Pancreas (tissue), 10 donors: ENCODE data around the gene AOPEP. TPM values are rescaled to one million over a fixed set of nuclear protein-coding genes. Genes with fewer than 3 reads are reported as not detected.
A peak's percentile ranks its signal among the peaks of the same experiment; 100 is the strongest.

ENCODE experiments used
- ATAC-seq, 4 donors: fragments of 200-7000 bp; cut with Tn5 transposase; one replicate each; pipeline versions ENCODE4 v1.8.0 to v1.9.1; 2020; ENCODE audit warnings: mild to moderate bottlenecking in 4 of 4, moderate library complexity in 4 of 4
- DNase-seq, 6 donors: peaks; one replicate each; pipeline ENCODE4 v3.0.0-alpha.2; 2020
- FAIRE-seq: peaks from 2 replicates; lab custom pipeline; 2012; peaks lifted over from hg19 to GRCh38; lab: Jason Lieb, UNC
- H3K27ac ChIP-seq, 4 donors: fragments of 200-600 bp; sonication (generic); 1 replicate in 3 of 4; 2 replicates in 1 of 4; pipeline versions ENCODE4 v1.5.0 to v1.8.0; 2020
- H3K27me3 ChIP-seq, 4 donors: fragments of 200-600 bp; one replicate each; pipeline ENCODE4 v1.8.0; 2021
- H3K36me3 ChIP-seq, 3 donors: fragments of 200-600 bp; sonication (generic) in 1 of 3; one replicate each; pipeline versions ENCODE4 v1.5.0 to v1.8.0; 2020 to 2021
- H3K4me1 ChIP-seq, 3 donors: fragments of 200-600 bp; one replicate each; pipeline ENCODE4 v1.8.0; 2021
- H3K4me3 ChIP-seq, 4 donors: fragments of 200-600 bp; sonication (generic) in 2 of 4; one replicate each; pipeline versions ENCODE4 v1.5.0 to v1.8.0; 2020 to 2021
- H3K9me3 ChIP-seq, 4 donors: fragments of 200-600 bp; one replicate each; pipeline ENCODE4 v1.8.0; 2021
- WGBS, 2 donors: extraction: QIAGEN DNeasy Blood & Tissue Kit; methylation state at CpG; one replicate each; pipeline ENCODE4 v1.1.7; 2013; 5-methylcytosine and 5-hydroxymethylcytosine counted together
- intact Hi-C, 3 donors: fragments of 100-400 bp; cut with DNase I; formaldehyde crosslinking; loops; one replicate each; pipeline versions ENCODE4 v1.11.1 to v1.14.2; 2022
- polyA plus RNA-seq, 2 donors: library from polyadenylated mRNA; stranded (reverse); fragments of 200-250 nt; gene quantifications; one replicate each; pipeline ENCODE4 v1.2.3, GENCODE V29; 2013
- total RNA-seq, 6 donors: library from RNA; stranded (reverse); fragmentation: NEBNext Ultra II Directional in 4 of 6; extraction: Animal tissue kit (Norgen Biotek cat#: 25700) in 4 of 6; gene quantifications; one replicate each; pipeline versions ENCODE4 v1.2.1 to v1.2.4, GENCODE V29; 2021 to 2023
- TF ChIP-seq, protein P1 (sequence below), 4 donors: fragments of 200-600 bp; sonication (generic) in 3 of 4; IDR thresholded peaks; one replicate each; pipeline versions ENCODE4 v1.5.0 to v1.8.0; 2021; ENCODE audit warnings: antibody characterized with exemption in 4 of 4
- donor health status: healthy with polysubstance abuse.
- donor health status: DM: no; HTN: no; CAD: no; lungs with moderate emphysema.
- donor health status: DM: no; HTN: no; CAD: no.
- donor health status: control.
- donor health status: control.
- donor health status: Bipolar disorder and iron deficiency.
- donor health status: DM: yes; HTN: yes; CAD: no.
- donor health status: DM: no; HTN: no; CAD: no.
- donor health status: DM: no; HTN: no; CAD: no.
- donor health status: DM: yes; HTN: yes; CAD: no.

The AOPEP gene
- total and polyA plus RNA-seq, 8 donors = 50.5 to 140 (median 76.7) TPM

DNA sequence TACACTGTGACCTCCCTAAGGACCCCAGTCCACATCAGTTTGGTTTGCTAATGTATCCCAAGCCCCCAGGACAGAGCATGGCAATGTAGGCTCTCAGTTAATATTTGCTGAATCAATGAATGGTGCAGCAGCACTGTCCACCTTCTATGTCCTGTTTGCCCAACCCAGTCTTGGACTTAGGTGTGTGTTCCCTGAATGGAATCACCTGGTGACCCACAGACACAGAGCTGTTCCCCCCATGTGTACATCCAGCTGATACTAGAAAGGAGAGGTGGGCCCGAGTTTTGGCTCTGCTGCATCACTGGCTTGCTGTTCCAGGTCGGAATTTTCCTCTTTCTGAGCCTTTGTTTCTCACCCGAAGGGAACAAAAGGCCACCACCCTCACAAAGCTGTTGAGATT, 180.2 kb downstream of the AOPEP start:
- TF ChIP-seq, protein P1, sequence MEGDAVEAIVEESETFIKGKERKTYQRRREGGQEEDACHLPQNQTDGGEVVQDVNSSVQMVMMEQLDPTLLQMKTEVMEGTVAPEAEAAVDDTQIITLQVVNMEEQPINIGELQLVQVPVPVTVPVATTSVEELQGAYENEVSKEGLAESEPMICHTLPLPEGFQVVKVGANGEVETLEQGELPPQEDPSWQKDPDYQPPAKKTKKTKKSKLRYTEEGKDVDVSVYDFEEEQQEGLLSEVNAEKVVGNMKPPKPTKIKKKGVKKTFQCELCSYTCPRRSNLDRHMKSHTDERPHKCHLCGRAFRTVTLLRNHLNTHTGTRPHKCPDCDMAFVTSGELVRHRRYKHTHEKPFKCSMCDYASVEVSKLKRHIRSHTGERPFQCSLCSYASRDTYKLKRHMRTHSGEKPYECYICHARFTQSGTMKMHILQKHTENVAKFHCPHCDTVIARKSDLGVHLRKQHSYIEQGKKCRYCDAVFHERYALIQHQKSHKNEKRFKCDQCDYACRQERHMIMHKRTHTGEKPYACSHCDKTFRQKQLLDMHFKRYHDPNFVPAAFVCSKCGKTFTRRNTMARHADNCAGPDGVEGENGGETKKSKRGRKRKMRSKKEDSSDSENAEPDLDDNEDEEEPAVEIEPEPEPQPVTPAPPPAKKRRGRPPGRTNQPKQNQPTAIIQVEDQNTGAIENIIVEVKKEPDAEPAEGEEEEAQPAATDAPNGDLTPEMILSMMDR (IDR thresholded peaks at IDR 0.05) = no peak
- Histone ChIP-seq H3K36me3 (no peaks in the 10 kb centered on the region), H3K4me1 (peaks cover 0 to 14% (median 7%) of the 10 kb centered on the region in 3 donors), H3K27me3 (no peaks in the 10 kb centered on the region), H3K9me3 (no peaks in the 10 kb centered on the region), H3K27ac (peak overlapping the region in 1 of 4 donors; percentile 75), H3K4me3 (no peak overlapping the region)
- intact Hi-C loops = no loop called here
- ATAC-seq (no peak), FAIRE-seq (no peak), DNase-seq (no peak)
- 78 to 89% methylated on average over 3 of the region's 3 CpGs for WGBS, 2 donors

DNA sequence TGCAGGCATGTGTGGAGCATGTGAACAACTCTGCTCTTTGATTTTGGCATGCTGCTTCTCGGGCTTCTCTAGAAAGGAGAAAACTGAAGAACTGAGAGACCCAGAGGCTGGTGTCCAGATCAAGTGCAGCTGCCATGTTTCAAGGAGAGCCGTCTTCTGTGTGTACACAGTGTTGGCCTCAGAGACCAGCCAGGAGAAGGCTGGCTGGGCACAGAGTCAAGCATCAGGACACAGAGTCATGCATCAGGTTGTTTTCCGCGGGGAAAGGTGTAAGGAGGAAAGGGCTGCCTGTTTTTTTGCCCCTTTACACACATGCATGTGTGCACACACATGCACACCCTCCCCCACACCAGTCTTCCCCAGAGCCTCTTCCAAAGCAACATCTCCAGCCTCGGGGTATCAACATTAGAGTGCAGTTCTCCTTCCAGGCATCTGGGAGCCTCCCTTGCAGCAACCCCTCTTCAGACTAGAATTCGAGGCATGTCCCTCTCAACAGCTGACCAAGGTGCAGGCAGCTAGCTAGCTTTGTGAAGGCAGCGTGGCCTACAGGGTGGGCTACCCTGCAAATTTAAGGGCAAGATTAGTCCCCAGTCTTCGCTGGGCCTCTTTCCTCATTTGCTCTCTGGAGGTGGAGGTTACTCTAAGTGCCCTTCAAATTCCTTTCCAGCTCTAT, 180.9 kb downstream of the AOPEP start:
- no peaks in the 10 kb centered on the region for H3K9me3 ChIP-seq
- peaks cover 0 to 14% (median 7%) of the 10 kb centered on the region in 3 donors for H3K4me1 ChIP-seq
- ATAC-seq = peak; percentile 66 to 90 (median 80)
- DNase-seq = peak in 2 of 6 donors; percentile 50 to 58
- intact Hi-C loops = no loop called here
- peak overlapping the region in 2 of 4 donors; percentile 68 to 75 for H3K27ac ChIP-seq
- TF ChIP-seq, protein P1 (IDR thresholded peaks at IDR 0.05) = no peak
- no peak overlapping the region for H3K4me3 ChIP-seq
- WGBS, 2 donors = 50 to 55% methylated on average over 8 of the region's 8 CpGs
- H3K36me3 ChIP-seq = no peaks in the 10 kb centered on the region
- no peaks in the 10 kb centered on the region for H3K27me3 ChIP-seq
- FAIRE-seq = no peak

DNA sequence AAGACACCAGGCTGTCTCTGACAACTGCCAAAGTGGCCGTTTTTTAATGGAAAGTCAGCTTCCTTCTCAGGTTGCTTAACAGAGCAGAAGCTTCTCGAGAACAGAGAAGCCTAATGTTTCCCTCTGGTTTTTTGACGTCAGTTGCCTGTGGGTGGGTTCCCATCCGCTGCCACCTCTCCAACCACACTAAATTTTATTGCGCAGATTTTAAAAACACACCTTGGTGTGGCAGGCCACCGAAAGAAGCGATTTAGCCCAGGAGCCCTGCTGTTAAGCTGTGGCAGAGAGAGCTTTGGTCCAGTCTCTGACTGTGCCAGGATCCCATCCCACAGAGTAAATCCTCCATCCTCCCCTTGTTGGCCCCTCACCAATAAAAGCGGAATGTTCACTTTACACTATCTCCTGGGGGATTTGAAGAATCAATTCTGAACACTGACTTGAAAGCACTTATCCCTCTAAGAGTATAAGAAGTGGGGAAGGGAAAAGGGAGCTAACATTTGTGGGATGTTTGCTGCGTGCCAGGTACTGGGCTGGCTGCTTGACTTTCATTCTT, 181.6 kb downstream of the AOPEP start:
- intact Hi-C loops = no loop called here

DNA sequence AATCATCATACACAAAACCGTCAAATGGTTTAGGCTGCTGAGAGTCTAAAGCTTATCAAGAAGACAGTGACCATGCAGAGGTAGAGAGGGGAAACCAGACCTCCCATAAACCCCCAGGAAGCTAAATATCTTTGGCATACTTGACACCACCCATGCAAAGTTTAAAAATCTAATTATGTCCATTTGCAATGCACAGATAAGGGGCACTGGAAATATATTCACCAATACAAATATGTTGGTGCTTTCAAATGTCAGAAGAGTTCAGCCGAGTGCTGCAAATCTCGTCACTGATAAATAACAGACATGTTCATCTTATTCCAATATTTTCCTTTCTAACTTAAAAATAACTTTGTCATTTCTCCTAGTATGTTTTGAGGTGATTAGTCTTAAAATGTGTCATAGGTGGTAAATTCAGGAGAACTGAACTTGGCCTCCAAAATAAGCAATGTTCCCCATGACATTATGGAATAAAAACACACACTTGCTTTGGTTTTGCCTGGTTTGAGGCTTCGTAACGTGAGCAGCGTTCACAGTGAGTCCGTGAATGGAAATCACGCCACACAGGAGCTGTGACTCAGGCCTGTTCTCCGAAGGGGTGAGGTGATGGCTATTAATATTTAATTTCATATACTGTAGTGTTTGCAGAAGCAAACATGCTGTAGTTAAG, 182.2 kb downstream of the AOPEP start:
- no peaks in the 10 kb centered on the region for H3K36me3 ChIP-seq
- FAIRE-seq (no peak), DNase-seq (peak in 1 of 6 donors; percentile 41), ATAC-seq (peak; percentile 62 to 83 (median 76))
- intact Hi-C loops = no loop called here
- no peaks in the 10 kb centered on the region for H3K9me3 ChIP-seq
- H3K4me3 ChIP-seq = no peak overlapping the region
- TF ChIP-seq, protein P1 (IDR thresholded peaks at IDR 0.05) = no peak
- peak overlapping the region in 3 of 4 donors; percentile 32 to 75 (median 68) for H3K27ac ChIP-seq
- peaks cover 8 to 18% (median 9%) of the 10 kb centered on the region in 3 donors for H3K4me1 ChIP-seq
- WGBS, 2 donors = 60 to 69% methylated on average over 9 of the region's 9 CpGs
- no peaks in the 10 kb centered on the region for H3K27me3 ChIP-seq

More for the DNA sequence above, 181.6 kb downstream of the AOPEP start:
- no peak for FAIRE-seq
- Histone ChIP-seq H3K27ac (peak overlapping the region; percentile 30 to 75 (median 50)), H3K4me1 (peaks cover 1 to 14% (median 7%) of the 10 kb centered on the region in 3 donors), H3K4me3 (no peak overlapping the region), H3K9me3 (no peaks in the 10 kb centered on the region), H3K36me3 (no peaks in the 10 kb centered on the region), H3K27me3 (no peaks in the 10 kb centered on the region)
- TF ChIP-seq, protein P1 (IDR thresholded peaks at IDR 0.05) = no peak
- WGBS, 2 donors = 80 to 86% methylated on average over 9 of the region's 9 CpGs
- ATAC-seq = peak in 2 of 4 donors; percentile 5 to 17
- no peak for DNase-seq
